ENCODE measurements around the gene SF1.
"Not testable (repeated sequence)": the region's sequence is repeated elsewhere in the genome, so short reads cannot be mapped to it uniquely, and the experiment has no call there.

Gene SF1, protein sequence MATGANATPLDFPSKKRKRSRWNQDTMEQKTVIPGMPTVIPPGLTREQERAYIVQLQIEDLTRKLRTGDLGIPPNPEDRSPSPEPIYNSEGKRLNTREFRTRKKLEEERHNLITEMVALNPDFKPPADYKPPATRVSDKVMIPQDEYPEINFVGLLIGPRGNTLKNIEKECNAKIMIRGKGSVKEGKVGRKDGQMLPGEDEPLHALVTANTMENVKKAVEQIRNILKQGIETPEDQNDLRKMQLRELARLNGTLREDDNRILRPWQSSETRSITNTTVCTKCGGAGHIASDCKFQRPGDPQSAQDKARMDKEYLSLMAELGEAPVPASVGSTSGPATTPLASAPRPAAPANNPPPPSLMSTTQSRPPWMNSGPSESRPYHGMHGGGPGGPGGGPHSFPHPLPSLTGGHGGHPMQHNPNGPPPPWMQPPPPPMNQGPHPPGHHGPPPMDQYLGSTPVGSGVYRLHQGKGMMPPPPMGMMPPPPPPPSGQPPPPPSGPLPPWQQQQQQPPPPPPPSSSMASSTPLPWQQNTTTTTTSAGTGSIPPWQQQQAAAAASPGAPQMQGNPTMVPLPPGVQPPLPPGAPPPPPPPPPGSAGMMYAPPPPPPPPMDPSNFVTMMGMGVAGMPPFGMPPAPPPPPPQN

GRCh38 chr11:64778473-64779298 is at the start of gene SF1:
SF1 (minus strand) TSS chr11:64778542; CDS start chr11:64778392, 150 bp downstream.
- peak; percentile 100 for DNase-seq

DNA sequence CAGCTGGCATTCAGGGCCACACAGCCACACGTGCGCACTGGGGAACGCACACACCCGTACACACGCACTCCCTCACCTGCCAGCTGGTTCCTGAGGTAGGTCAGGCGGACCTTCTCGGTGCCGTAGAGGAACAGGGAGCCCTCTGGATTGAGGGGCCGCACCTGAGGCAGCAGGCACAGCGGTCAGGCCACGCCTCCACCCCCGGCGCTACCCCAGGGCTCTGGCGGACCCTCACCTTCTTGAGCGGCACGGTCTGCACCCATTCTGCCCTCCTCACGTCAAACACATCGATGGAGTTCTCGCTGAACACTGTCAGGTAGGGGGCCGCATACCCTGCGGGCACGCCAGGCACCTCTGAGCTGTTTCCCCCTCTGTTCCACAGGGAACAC is 49.1 kb upstream of the SF1 start:
- no peak for DNase-seq

- no peak for DNase-seq
Measured at GRCh38 chr11:64826578-64827450, 48.5 kb upstream of the SF1 start.

DNA sequence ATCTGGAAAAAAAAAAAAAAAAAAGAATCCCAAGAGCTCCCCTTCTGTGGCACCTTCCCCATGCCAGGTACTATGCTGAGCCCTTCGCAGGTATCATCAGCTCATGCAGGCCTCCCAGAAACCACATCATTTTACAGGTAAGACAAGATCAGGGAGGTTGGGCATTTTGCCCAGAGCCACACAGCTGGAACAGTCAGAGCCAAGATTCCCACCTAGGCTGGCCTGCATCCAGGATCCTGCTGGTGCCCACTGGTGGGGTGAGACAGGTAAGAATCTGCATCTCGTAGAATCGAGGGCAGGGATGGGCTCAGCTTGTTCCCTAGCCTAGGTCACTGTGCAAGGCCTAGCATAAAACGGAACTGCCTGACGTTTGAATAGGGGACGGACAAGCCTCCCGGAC is 47.7 kb upstream of the SF1 start:
- no peak for DNase-seq

GRCh38 chr11:64823568-64824119 is 45.3 kb upstream of the SF1 start:
- DNase-seq = no peak

GRCh38 chr11:64817476-64817875 is 39.1 kb upstream of the SF1 start:
- no peak for DNase-seq

- DNase-seq = not testable (repeated sequence)
Measured at GRCh38 chr11:64815433-64815832, 37.1 kb upstream of the SF1 start.

DNA sequence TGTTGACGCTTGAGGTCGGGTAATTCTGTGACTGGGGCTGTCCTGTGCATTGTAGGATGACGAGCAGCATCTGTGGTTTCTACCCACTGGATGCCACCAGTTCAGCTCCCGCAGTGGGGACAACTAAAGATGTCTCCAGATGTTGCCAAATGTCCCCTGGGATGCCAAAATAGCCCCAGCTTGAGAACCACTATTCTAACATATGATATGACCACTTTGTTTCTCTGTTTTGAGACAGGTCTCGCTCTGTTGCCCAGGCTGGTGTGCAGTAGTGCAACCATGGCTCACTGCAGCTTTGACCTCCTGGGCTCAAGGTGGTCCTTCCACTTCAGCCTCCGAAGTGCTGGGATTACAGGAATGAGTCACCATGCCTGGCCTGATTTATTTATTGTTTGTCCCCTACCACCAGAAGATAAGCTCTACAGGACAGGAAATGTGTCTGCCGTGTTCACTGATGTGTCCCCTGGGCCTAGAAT is 36.4 kb upstream of the SF1 start:
- DNase-seq = no peak

GRCh38 chr11:64813826-64814225 is 35.5 kb upstream of the SF1 start:
- DNase-seq = no peak

- no peak for DNase-seq
Measured at GRCh38 chr11:64810891-64811272, 32.5 kb upstream of the SF1 start.

- peak; percentile 96 for DNase-seq
Measured at GRCh38 chr11:64810271-64810890, 32.0 kb upstream of the SF1 start, which contains the start of gene MEN1. MEN1 (minus strand) TSS chr11:64810551; CDS start chr11:64810109, 442 bp downstream.

DNA sequence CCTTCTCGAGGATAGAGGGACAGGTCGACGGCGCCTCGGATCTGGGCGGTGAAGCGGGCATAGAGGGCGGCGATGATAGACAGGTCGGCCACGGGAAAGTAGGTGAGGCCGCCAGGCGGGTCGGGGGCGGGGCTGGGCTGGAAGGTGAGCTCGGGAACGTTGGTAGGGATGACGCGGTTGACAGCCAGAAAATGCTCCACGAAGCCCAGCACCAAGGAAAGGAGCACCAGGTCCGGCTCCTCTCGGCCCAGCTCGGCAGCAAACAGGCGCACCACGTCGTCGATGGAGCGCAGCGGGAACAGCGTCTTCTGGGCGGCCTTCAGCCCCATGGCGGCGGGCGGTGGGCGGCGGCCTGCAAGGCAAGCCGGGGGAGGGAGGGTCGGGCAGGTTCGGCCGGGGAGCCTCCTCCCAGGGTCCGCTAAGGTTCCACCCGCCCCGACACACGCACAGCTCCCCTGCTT is 31.5 kb upstream of the SF1 start:
- DNase-seq = peak; percentile 46

- DNase-seq = no peak
Measured at GRCh38 chr11:64805481-64805880, 27.1 kb upstream of the SF1 start.

- no peak for DNase-seq
Measured at GRCh38 chr11:64804346-64805210, 26.2 kb upstream of the SF1 start.

DNA sequence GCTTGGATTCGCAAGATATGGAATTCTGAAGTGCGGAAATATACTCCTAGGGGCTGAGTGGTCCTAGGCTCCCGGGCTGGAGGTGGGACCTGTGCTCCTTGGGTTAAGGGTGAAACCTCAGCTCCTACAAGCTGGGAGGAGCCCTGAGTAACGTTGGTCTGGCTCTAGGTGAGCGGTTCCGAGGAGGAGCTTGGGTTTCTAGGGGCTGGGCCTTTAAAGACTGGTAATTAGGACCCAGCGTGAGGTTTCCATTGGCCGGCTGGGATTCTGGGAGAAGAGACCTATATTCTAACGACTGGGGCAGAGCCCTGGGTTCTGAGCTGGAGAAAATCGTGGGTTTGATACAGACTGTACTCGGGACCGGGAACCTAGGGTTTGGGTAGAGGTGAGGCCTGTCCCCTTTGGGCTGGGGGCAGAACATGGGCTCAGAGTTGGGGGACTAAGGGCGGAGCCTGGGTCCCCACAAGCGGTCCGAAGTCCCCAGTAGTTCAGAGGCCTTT is 25.6 kb upstream of the SF1 start:
- no peak for DNase-seq

DNA sequence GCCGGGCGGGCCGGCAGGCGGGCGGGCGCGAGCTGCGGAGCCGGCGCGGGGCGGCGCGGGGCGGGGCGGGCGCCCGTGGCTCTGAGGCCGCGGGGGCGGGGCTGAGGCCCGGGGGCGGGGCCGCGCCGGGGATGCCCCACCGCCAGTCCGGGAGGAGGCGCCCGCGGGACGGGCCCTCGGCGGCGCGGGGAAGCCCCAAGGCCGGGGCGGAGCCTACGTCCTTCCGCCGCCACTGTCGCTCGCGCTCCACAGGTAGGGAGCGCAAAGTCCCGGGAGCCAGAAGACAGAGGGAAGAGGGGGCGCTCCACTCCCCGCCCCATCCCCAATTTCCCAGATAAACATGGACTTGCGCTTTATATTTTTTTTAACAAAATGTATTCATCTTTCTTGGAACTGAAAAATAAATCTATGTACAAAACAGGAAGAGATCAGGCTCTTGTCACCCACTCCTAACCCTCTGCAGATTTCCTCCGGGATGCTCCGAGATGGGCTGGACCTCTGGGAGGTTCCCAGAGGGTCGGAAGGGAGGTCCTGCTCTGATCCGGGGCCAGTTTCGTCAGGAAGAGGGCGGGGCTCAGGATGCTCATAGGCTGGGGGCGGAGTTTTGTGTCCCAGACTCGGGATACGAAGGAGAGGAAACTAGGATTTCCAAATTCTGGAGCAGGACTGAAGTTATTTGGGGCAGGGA is 25.0 kb upstream of the SF1 start, which contains the start of gene MAP4K2:
TSS of gene MAP4K2 (minus strand) at position 57 of the 688 bp plus-strand sequence. CDS start 65 bp downstream, outside the sequence.
- peak; percentile 96 for DNase-seq

GRCh38 chr11:64802370-64803157 is 24.2 kb upstream of the SF1 start:
- DNase-seq = no peak

- no peak for DNase-seq
Measured at GRCh38 chr11:64801561-64802369, 23.4 kb upstream of the SF1 start.

Measured in RPMI8226 (cell line).